ENCODE results near the gene ADAMTS16.
"Not testable (repeated sequence)": the region's sequence is repeated elsewhere in the genome, so short reads cannot be mapped to it uniquely, and the experiment has no call there.

Gene ADAMTS16

DNA sequence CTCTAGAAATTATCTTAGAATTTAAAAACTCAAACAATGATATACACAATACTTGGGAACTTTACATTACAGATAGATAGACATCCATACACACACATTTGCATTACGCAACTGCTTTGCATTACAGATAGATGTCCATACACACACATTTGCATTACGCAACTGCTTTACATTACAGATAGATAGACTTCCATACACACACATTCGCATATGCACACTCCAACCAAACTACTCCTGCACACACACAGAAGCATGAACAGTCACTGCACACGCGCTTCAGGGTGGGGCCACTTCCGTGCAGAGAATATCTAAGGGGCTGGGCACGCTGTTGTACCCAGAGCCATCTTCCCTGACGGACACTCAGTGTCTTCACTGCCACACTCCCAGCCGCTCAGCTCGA is 7.9 kb upstream of the ADAMTS16 start:
- no peak for DNase-seq (ENCODE audit: extremely low spot score)
- TF ChIP-seq SUZ12 (IDR thresholded peaks at IDR 0.05), result no peak
- TF ChIP-seq CTBP1 (IDR thresholded peaks at IDR 0.05; ENCODE audit: borderline replicate concordance), result no peak
- TF ChIP-seq ELF4 (IDR thresholded peaks at IDR 0.05), result no peak
- TF ChIP-seq HDGF (IDR thresholded peaks at IDR 0.05; ENCODE audit: borderline replicate concordance), result no peak
- TF ChIP-seq SP1 (IDR thresholded peaks at IDR 0.05), result no peak
- no peak for TF ChIP-seq LEF1 (IDR thresholded peaks at IDR 0.05; ENCODE audit: borderline replicate concordance)
- no peak for TF ChIP-seq L3MBTL2 (conservative IDR thresholded peaks at IDR 0.05)
- TF ChIP-seq BHLHE40 (IDR thresholded peaks at IDR 0.05; ENCODE audit: borderline replicate concordance), result no peak
- TF ChIP-seq FOXA1 (IDR thresholded peaks at IDR 0.05), result no peak
- TF ChIP-seq FOXK2 (IDR thresholded peaks at IDR 0.05), result no peak
- POLR2A ChIA-PET, result no interaction called here
- CTCF ChIA-PET, result no interaction called here

DNA sequence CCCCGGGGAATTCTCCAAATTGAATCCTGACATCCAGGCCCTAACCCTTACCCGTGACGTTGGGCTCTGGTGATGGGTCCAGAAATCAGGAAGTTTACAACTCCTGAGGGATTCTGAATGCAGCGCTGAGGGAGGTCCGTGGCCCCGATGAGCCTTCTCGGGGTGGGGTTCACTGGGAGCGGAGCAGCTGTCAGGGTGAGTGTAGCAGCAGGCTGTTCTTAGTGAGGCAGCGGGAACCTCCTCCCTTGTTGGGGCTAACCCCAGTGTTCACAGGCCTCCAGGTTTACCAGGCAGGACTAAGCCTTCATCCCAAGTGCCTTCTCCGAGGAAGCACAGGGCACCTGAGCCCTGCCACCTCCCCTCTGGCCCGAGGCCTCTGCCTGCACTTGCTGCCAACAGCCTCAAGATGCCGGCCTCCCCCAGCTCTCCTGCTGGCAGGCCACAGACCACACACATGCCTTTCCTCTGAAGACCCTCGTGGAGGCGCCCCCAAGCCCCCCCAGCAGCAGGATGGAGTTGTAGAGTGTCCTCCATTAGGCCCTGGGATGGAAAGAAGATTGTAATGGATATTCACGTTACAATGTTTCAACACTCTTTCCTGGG is 7.3 kb upstream of the ADAMTS16 start:
- DNase-seq (ENCODE audit: extremely low spot score), result no peak
- no peak for TF ChIP-seq NFRKB (IDR thresholded peaks at IDR 0.05)
- no peak for TF ChIP-seq SP1 (IDR thresholded peaks at IDR 0.05)
- no peak for TF ChIP-seq ARNT (IDR thresholded peaks at IDR 0.05)
- TF ChIP-seq LEF1 (IDR thresholded peaks at IDR 0.05; ENCODE audit: borderline replicate concordance), result no peak
- ChIA-PET POLR2A (no interaction called here), CTCF (no interaction called here)

DNA sequence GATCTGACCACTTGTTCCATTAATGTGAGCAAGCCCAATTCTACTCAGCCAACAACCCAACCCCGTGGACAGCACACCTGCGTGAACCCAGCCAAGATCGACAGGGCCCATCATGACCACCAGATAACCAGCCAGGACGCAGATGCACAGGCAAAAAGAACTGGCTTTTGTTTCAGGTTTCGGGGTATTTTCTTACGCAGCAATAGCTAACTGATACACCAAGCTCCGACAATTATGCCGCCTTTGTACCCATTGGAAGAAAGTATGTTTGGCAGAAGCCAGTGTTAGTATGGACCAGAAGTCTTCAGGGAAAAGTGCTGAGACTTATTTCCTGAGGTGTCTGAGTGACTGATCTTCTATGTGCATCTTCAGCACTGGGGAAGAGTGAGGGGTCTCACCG is 6.0 kb upstream of the ADAMTS16 start:
- ChIA-PET POLR2A (no interaction called here), CTCF (no interaction called here)
- TF ChIP-seq L3MBTL2 (conservative IDR thresholded peaks at IDR 0.05) (no peak), NFRKB (IDR thresholded peaks at IDR 0.05) (no peak), FOXK2 (IDR thresholded peaks at IDR 0.05) (no peak), ELF4 (IDR thresholded peaks at IDR 0.05) (no peak), SP1 (IDR thresholded peaks at IDR 0.05) (no peak)
- DNase-seq (ENCODE audit: extremely low spot score), result no peak

DNA sequence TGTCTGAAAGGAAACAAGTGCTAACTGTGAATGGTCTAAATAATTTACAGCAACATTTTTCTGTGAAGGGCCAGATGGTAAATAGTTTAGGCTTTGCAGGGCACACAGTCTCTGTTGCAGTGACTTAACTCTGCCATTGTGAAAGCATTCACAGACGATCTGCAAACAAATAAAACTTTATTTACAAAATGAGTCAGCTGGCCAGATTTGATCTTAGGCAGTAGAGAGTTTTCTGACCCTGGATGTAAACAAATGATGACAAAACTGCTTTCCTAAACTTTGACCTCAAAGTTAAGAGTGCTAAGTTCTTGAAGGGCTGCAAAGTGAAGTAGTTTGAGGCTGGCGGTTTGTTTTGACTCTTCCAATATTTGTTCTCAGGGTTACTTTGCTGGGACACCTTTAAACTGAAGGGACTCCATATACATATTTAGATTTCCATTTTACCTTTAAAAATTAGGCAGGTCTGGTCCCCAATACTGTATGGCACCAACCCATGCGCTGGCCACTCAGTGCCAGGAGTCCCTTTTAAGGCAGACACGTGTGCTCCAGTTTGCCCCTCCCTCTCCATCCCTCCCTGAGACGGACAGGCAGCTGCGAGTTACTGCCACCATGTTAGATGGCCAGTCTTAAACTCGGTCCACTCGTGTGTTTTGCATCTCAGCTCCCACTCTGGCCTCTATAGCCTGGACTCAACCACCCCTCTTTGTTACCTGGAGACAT is 4.0 kb upstream of the ADAMTS16 start:
- TF ChIP-seq SUZ12 (IDR thresholded peaks at IDR 0.05) (no peak), HDGF (IDR thresholded peaks at IDR 0.05; ENCODE audit: borderline replicate concordance) (no peak), LEF1 (IDR thresholded peaks at IDR 0.05; ENCODE audit: borderline replicate concordance) (no peak), FOXK2 (IDR thresholded peaks at IDR 0.05) (no peak), FOXA1 (IDR thresholded peaks at IDR 0.05) (no peak), NFRKB (IDR thresholded peaks at IDR 0.05) (no peak), ELF4 (IDR thresholded peaks at IDR 0.05) (no peak), TARDBP (IDR thresholded peaks at IDR 0.05) (no peak), L3MBTL2 (conservative IDR thresholded peaks at IDR 0.05) (no peak), CTBP1 (IDR thresholded peaks at IDR 0.05; ENCODE audit: borderline replicate concordance) (no peak), ZNF384 (IDR thresholded peaks at IDR 0.05) (no peak), FOXM1 (IDR thresholded peaks at IDR 0.05; ENCODE audit: borderline replicate concordance) (no peak), SP1 (IDR thresholded peaks at IDR 0.05) (no peak), ARNT (IDR thresholded peaks at IDR 0.05) (no peak), BHLHE40 (IDR thresholded peaks at IDR 0.05; ENCODE audit: borderline replicate concordance) (no peak)
- TF ChIP-seq, protein P1, sequence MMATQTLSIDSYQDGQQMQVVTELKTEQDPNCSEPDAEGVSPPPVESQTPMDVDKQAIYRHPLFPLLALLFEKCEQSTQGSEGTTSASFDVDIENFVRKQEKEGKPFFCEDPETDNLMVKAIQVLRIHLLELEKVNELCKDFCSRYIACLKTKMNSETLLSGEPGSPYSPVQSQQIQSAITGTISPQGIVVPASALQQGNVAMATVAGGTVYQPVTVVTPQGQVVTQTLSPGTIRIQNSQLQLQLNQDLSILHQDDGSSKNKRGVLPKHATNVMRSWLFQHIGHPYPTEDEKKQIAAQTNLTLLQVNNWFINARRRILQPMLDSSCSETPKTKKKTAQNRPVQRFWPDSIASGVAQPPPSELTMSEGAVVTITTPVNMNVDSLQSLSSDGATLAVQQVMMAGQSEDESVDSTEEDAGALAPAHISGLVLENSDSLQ (IDR thresholded peaks at IDR 0.05), result no peak
- no peak for DNase-seq (ENCODE audit: extremely low spot score)
- ChIA-PET CTCF (no interaction called here), POLR2A (interaction anchor here (1.7 kb wide), 1 partner anchor 286 kb away, joined by 6 read pairs; the partner anchor contains the start of gene ICE1)

DNA sequence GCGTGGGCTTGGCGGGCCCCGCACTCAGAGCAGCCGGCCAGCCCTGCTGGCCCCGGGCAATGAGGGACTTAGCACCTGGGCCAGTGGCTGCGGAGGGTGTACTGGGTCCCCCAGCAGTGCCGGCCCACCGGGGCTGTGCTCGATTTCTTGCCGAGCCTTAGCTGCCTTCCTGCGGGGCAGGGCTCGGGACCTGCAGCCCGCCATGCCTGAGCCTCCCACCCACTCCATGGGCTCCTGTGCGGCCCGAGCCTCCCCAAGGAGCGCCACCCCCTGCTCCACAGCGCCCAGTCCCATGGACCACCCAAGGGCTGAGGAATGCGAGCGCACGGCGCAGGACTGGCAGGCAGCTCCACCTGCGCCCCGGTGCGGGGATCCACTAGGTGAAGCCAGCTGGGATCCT is 2.3 kb upstream of the ADAMTS16 start:
- CTCF ChIA-PET; DNase-seq (ENCODE audit: extremely low spot score): not testable (repeated sequence)
- POLR2A ChIA-PET, result interaction anchor here (1.7 kb wide), 1 partner anchor 284 kb away, joined by 6 read pairs; the partner anchor contains the start of gene ICE1

DNA sequence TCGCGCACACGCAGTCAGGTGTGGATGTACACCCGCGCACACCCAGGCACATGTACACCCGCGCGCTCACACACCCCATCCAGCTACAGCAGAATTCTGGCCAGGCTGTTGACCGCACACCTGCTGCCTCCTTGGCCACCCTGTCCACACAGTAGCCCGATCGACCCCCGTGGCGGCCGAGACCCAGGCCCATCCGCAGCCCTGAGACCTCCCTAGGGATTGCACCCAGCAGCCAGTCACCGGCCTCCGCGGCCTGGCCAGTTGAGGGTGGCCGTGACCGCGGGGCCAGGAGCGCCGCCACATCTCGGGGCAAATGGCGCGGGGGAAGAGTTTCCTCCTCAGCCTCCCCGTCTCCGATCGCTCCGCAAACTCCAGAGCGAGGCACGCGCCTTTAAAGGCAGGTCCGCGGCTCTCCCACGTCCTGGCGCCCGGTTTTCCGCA is 774 bp upstream of the ADAMTS16 start:
- POLR2A ChIA-PET, result interaction anchor here (0.9 kb wide), 1 partner anchor 212 kb away, joined by 6 read pairs; no protein-coding TSS in a partner anchor
- CTCF ChIA-PET, result interaction anchor here (0.5 to 2.0 kb wide), 2 partner anchors 232 to 280 kb away, joined by 3 to 11 read pairs; no protein-coding TSS in a partner anchor
- no peak for TF ChIP-seq TARDBP (IDR thresholded peaks at IDR 0.05)
- no peak for TF ChIP-seq SUZ12 (IDR thresholded peaks at IDR 0.05)
- DNase-seq (ENCODE audit: extremely low spot score), result no peak

DNA sequence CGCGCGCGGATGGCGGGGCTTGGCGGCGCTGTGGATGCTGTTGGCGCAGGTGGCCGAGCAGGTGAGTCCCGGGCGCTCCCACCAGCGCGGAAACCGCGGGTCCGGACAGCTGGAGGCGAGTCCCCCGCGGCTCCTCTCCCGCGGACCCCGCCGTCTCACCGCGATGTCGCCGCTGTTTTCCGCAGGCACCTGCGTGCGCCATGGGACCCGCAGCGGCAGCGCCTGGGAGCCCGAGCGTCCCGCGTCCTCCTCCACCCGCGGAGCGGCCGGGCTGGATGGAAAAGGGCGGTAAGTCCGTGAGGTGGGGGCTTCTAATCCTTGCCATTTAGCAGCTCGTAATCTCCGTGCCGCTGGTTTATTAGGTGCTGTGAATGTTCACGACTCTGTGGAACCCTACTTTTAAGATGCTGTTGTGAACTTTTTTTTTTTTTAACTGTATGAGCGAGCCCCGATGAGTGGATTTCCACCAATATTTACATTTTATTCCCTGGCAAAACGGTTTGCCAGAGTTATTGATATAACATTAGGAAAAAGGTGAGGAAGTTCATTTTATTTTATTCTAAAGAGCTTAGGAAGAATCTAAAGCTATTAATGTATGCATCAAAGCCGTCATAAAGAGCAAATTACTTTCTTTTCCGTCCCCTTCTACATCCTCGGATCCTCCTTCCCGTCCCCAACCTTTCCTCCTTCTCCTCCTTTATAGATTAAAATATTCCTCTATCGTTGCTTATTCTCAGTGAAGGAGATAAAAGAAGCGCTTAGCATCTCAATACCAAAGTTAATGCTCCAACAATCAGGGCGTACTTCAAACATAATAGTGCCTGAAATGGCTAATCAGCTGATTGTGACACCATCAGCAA is 579 bp downstream of the ADAMTS16 start:
- TF ChIP-seq FOXM1 (IDR thresholded peaks at IDR 0.05; ENCODE audit: borderline replicate concordance), result no peak
- ChIA-PET CTCF (interaction anchor here (0.6 to 2.0 kb wide), 4 partner anchors 254 to 356 kb away, joined by 3 to 11 read pairs (median 4); no protein-coding TSS in a partner anchor), POLR2A (interaction anchor here (0.6 to 2.0 kb wide), 5 partner anchors 11 to 282 kb away, joined by 3 to 6 read pairs (median 3); partner anchors contain the start of gene ICE1)
- DNase-seq (ENCODE audit: extremely low spot score), result no peak

DNA sequence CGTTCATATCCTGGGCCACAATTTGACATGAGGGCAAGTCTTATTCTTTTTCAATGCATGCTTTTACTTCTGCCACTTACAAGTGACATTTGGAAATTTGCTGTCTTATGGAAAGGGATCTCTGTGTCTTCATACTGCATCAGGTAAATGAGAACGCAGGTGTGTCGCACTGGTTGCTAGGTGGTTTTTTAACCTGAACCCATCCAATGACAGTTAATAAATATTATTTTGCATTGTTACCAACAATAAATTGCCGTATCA is 1.1 kb downstream of the ADAMTS16 start:
- TF ChIP-seq BHLHE40 (IDR thresholded peaks at IDR 0.05; ENCODE audit: borderline replicate concordance), result no peak
- TF ChIP-seq L3MBTL2 (conservative IDR thresholded peaks at IDR 0.05), result no peak
- TF ChIP-seq SUZ12 (IDR thresholded peaks at IDR 0.05), result no peak
- no peak for TF ChIP-seq HDGF (IDR thresholded peaks at IDR 0.05; ENCODE audit: borderline replicate concordance)
- TF ChIP-seq FOXM1 (IDR thresholded peaks at IDR 0.05; ENCODE audit: borderline replicate concordance), result no peak
- no peak for TF ChIP-seq ZNF384 (IDR thresholded peaks at IDR 0.05)
- TF ChIP-seq, protein P1 (IDR thresholded peaks at IDR 0.05), result no peak
- no peak for TF ChIP-seq FOXK2 (IDR thresholded peaks at IDR 0.05)
- TF ChIP-seq TARDBP (IDR thresholded peaks at IDR 0.05), result no peak
- TF ChIP-seq ARNT (IDR thresholded peaks at IDR 0.05), result no peak
- no peak for TF ChIP-seq ELF4 (IDR thresholded peaks at IDR 0.05)
- TF ChIP-seq SP1 (IDR thresholded peaks at IDR 0.05), result no peak
- TF ChIP-seq FOXA1 (IDR thresholded peaks at IDR 0.05), result no peak
- TF ChIP-seq NFRKB (IDR thresholded peaks at IDR 0.05), result no peak
- no peak for TF ChIP-seq LEF1 (IDR thresholded peaks at IDR 0.05; ENCODE audit: borderline replicate concordance)
- no peak for TF ChIP-seq CTBP1 (IDR thresholded peaks at IDR 0.05; ENCODE audit: borderline replicate concordance)
- ChIA-PET CTCF (interaction anchor here (0.9 to 2.0 kb wide), 2 partner anchors 254 to 278 kb away, joined by 3 to 11 read pairs; no protein-coding TSS in a partner anchor), POLR2A (interaction anchor here (2.0 kb wide), 1 partner anchor 280 kb away, joined by 6 read pairs; no protein-coding TSS in a partner anchor)
- DNase-seq (ENCODE audit: extremely low spot score), result no peak
